SKM-1 treated with dmso at 0.1 percent for 144 hours (cell line): ENCODE results near the gene SUPT4H1.

Source experiments
- DNase-seq: peaks from one replicate; lab custom pipeline; 2025; ENCODE audit not compliant: unreplicated experiment; lab: John Stamatoyannopoulos, UW

The SUPT4H1 gene

GRCh38 chr17:58320163-58320558 is 31.8 kb downstream of the SUPT4H1 start:
- DNase-seq = no peak

GRCh38 chr17:58319173-58320162 is 32.5 kb downstream of the SUPT4H1 start:
- no peak for DNase-seq

DNA sequence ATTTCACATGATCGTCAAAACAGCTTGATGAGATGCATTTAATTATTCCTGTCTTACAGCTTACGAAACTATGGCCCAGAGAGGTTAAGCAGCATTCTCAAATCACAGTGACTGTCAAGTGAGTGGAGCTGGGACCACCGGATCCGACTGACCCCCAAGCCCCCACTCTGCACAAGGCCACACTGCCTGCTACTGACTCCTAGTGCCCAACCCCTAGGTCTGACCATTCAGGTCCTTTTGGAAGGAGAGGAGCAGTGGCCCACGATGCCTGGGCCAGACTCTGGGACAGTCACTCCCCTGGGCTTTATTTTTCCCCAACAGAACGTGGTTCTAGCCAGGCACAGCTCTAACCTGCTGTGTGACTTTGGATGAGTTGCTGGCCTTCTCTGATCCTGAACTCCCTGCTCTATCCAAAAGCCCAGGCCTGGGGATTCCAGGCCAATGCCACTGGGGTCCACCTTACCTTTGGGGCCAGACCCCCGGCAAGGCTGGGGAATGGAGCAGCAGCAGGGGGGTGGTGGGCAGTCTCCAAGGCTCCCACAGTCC is 33.3 kb downstream of the SUPT4H1 start:
- no peak for DNase-seq

- DNase-seq = no peak
Observed at GRCh38 chr17:58318065-58318481, 33.9 kb downstream of the SUPT4H1 start.

- DNase-seq = peak; percentile 64
Observed at GRCh38 chr17:58317421-58318064, 34.5 kb downstream of the SUPT4H1 start.

DNA sequence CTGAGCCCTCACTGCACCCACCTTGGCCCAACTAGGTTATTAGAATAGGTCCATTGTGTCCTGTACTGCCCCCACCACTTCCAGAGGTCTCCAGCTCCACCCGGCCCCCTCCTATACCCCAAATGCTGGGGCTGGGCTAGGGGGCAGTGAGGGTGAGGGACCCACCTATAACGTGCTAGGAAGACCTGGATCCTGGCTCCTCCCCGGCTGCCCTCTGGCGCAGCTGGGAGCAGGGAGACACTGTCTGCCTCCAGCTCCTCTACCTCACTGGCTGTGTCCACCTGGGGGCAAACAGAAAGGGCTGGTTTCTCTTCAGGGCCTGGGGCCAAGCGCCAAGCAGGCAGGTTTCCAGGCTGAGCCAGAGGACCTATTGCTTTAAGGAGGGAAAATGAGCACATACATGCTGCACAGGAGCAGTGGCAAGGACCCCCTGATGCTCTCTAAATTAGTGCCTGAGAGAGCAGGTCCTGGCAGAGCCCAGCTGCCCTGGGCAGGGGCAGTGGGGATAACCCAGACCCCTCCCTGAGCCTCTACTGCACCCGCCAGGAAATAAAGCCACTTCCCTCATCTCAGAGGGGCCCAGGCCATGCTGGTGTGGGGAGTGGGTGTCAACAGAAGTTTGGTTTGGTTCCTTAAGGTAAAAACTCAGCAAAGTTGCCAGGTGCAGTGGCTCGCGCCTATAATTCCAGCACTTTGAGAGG is 35.6 kb downstream of the SUPT4H1 start:
- no peak for DNase-seq

DNA sequence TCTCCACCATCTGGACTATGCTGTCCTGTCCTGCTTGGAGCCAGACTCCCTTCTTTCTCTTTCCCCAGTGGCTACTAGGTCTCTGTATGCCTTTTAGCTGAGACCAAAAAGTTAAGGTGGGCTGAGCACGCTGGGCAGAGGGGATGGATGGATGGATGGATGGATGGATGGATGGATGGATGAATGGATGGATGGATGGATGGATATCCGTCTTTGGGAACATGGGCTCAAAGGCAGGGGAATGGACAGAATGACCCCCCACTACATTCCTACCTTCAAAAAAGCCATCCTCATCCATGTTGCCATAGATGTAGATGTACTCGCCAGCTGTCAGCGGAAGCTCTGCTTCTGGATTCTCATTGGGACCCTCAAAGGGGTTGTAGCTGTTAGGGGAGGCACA is 36.3 kb downstream of the SUPT4H1 start:
- no peak for DNase-seq

DNA sequence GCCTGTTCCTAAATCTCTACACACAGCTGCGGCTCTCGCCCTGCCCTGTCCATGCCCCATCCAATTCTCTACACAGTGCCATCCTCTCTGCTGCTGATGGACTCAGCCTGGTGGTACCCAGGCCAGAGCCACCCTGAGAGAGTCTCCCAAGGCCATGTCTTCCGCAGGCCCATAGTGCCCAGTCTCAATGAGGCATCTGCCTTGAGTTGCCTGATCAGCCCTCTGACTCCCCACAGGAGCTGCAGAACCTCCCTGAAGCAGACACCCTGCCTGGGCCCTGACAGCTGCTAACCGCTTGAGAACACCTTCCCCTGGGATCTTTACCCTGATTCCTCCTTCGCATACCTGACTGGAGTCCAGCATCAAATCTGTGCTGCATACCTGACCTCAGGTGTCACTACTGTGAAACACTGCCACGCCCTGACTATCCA is 36.7 kb downstream of the SUPT4H1 start:
- DNase-seq = no peak

GRCh38 chr17:58314706-58315015 is 37.3 kb downstream of the SUPT4H1 start:
- no peak for DNase-seq

DNA sequence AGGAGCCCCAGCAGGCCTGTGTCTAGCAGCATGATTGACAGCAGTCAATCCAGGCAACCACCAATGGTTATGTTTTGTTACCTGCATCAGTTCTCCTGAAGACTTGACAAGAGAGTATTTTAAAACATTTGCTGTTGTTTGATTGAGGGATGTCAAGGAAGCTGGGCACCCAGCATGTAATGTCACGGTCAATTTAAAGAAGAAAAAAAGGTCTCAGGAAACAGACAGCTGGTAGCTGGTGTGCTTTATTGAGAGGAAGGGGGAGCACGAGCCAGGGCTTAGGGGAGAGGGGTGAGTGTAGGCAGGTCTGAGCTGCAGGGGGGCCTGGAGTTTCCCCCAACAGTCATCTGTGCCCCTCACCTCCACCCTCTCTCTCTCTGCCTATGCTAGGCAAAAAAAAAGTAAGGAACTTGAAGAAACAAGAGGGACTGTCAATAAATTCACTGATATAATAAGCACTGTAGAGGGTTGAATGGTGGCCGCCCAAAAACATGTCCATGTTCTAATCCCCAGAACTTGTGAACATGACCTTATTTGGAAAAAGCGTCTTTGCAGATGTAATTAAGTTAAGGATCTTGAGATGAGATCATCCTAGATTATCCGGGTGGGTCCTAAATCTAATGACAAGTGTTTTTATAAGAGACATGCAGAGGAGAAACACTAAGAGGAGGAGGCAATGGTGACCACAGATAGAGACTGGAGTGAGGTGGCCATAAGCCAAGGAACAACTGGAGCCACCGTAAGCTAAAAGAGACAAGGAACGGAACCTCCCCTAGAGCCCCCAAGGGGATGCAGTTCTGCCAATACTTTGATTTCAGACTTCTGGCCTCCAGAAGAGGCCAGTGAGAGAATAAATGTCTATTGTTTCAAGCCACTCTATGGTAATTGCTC is 37.9 kb downstream of the SUPT4H1 start:
- DNase-seq = no peak

DNA sequence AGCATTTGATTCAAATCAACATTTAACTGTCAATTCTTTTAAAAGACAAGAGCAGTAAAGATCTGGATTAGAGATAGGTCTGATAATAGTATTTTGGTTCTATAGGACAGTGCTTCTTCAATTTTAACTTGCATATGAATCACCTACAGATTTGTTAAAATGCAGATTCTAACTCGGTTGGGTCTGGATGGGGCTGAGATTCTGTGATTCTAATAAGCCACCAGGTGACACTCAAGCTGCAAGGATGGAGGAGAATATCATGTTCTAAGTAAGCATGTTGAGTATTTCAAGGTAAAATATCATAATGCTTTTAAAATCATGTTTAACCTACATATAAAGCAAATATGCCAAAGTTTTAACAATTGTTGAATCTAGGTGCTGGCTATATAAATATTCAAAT is 39.2 kb downstream of the SUPT4H1 start:
- DNase-seq = no peak

DNA sequence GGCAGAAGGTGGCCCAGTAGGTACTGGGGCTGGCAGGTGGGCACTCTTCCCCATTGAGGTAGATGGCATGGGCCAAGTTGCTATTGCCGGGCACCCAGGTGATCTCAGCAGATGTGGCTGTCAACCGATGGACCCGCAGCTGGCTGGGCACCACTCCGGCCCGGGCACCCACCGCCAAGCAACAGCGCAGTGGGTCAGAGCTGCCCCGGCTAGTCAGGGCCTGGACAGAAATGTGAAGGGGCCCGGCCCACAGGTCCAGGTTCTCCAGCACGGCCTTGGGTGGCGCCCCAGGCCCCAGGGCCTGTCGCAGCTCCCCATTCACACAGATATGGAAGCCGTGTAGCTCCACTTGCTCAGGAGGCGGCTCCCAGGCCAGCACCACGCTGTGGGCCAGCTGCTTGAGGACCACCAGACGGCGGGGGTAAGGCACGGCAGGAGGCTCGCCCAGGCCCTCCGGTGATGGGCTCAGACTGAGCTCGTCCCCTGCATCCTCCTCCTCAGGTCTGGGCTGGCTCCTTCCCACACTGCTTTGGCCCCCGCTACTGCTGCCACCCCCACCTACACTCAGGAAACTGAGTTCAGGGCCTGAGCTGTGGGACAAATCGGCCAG is 39.9 kb downstream of the SUPT4H1 start:
- DNase-seq = no peak

DNA sequence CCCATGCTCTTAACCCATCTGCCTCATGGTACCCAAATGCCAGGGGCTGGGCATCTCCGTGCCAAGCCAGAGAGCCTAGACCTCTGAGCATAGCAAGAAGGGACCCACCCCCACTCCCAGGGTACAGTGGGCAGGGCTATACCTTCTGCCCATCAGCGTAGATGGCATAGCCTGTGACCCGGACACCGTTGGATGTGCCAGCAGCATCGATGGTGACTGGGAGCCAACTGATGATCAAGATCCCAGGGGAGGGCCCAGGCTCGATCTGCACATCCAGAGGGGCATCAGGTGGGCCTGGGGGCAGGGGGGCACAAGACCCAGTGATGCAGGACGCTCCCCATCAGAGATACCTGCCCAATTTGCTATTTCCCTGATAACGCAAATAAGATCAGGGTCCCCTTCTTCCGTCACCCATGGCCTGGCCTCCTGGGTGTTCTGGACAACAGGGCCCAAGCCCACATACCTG is 40.5 kb downstream of the SUPT4H1 start:
- no peak for DNase-seq

GRCh38 chr17:58310511-58311428 is 41.2 kb downstream of the SUPT4H1 start:
- DNase-seq = no peak

- no peak for DNase-seq
Observed at GRCh38 chr17:58309918-58310259, 42.1 kb downstream of the SUPT4H1 start.

DNA sequence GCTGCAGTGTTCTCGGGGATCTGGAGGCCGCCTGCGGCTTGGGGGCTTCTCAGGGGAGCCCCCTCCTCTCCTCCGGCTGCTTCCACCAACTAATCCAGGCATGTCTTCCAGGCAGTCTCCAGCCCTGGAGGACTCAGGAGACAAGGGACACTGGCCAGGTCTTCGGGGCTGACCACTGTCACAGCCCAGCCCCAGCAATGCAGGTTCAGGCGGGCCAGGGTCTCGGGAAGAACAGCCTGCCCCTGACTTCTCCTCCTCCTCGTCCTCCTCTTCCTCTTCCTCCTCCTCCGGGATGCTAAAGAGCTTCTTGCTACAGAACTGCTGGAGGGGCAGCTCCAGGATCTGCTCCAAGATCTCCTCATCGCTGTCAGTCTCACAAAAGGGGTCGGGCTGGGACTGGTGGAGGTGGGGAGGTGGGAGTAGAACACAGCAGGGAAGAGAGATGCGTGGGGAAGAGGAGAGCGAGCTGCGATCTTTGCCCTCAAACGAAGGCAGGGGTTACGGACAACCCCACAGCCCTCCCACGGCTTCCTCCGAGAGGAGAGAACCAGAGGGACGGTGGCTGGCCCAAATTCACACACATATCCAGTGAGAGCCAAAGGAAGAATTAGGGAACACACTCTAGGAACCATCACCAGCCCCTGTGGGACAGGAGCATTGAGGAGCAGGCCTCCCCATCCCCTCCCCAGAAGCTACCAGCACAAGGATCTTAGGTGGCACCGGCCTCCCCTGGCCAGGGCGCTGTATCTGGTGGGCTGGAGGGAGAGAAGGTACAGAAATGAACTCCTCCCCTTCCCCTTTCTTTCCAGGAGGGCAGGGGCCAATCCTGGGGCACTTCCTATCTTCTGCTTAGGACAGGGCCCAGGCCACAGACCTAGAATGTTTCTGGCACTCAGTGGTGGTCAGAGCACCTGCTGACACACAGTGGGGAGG is 42.8 kb downstream of the SUPT4H1 start:
- DNase-seq = no peak

DNA sequence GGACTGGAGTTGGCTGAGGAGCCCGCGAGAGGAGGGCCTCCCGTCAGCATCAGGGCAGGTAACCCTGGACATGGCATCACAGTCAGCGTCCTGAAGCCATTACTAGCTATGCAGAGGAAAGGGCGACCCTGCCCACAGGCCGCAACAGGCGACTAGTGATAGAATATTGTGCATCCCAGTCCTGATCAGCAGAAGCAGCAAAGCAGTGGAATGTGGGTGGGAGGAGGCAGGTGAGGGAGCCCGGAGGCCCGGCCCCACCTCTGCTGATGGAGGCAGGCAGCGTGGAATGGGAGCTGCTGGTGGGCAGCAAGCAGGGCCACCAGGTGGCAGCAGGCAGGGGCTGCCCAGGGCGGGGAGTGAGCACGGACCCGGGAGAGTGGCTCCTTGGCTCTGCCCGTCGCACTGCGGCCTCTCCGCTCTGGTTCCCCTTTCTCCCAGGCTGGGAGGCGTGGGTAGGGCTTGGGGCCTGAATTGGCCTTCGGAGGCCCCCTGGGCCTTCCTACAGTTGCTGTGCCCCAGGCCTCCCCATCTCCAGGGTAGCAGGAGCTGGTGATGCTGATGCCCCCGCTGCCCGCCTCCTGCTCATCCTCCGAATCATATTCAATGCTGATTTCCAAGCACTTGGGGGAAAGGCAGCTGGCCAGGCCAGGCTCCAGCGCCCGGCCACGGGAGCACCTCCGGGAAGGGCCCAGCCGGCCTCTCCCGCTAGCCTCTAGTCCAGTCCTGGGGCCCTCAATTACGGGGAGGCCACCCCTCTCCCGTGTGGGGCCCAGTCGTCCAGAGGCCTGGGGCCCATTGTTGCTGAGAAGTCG is 43.6 kb downstream of the SUPT4H1 start:
- no peak for DNase-seq
